Measurements from ENCODE around the gene CRYBA2. TPM values are rescaled to one million over a fixed set of nuclear protein-coding genes. Genes with fewer than 3 reads are reported as not detected.

Gene CRYBA2
- total and polyA plus RNA-seq, 2 of the 8 experiments (the other 6 are each of a cell fraction or from before 2014, with no cell fraction given): not detected

DNA sequence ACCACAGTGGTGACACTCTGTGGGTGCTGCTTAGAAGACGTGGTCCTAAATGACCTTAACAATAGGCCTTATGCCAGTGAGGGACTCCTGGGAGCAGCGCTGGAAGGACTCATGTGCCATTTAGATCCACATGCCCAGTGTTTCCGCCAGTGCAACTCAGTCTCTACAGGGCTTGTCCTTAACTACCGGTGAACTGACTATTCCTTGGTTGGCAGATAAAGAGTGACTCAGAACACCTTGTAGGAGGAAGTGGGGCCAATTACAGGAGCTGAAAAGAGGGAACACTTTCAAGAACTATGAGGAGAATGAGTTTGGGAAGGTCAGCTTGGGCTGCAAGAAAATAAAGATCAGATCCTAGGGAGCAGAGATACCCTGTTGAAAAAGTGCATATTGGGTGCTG, 35.6 kb downstream of the CRYBA2 start:
- Histone ChIP-seq H2AFZ (ENCODE audit: low read length) (no peak overlapping the region), H3K79me1 (ENCODE audit: low read depth, low read length) (no peaks in the 10 kb centered on the region), H3K23me2 (ENCODE audit: low read depth, low read length) (peaks cover 10% of the 10 kb centered on the region), H2AK5ac (ENCODE audit: low read depth, low read length) (no peak overlapping the region), H3K27me3 (replicated peaks in 1 of 4; ENCODE audit: control insufficient read depth in 3 of 4, extremely low read depth in 1 of 4, insufficient read depth in 3 of 4, low read length in 3 of 4) (peaks cover 31 to 68% (median 53%) of the 10 kb centered on the region in 4 experiments), H3K9ac (replicated peaks in 1 of 4; ENCODE audit: extremely low read depth in 1 of 4, low read depth in 3 of 4, low read length in 3 of 4) (no peak overlapping the region), H3K14ac (ENCODE audit: insufficient read length) (no peak overlapping the region), H3K23ac (ENCODE audit: insufficient read length) (no peak overlapping the region), H4K5ac (ENCODE audit: insufficient read length, low read depth, low read length) (no peak overlapping the region), H3K9me3 (ENCODE audit: insufficient read depth in 2 of 2, low read depth in 1 of 2, low read length in 1 of 2) (peaks cover 0 to 2% of the 10 kb centered on the region in 2 experiments; a peak in 1 of 4 replicates), H3K27ac (ENCODE audit: low read depth, low read length) (no peak overlapping the region), H4K8ac (ENCODE audit: extremely low read depth, insufficient read depth, low read length) (no peak overlapping the region), H2BK120ac (replicated peaks; ENCODE audit: low read depth, low read length) (no peak overlapping the region), H3K4me3 (ENCODE audit: extremely low read depth in 1 of 4, insufficient read depth in 2 of 4, low read depth in 3 of 4, low read length in 4 of 4) (no peak overlapping the region), H3K79me2 (ENCODE audit: control insufficient read depth in 1 of 2, insufficient read depth in 2 of 2, low read length in 2 of 2) (no peaks in the 10 kb centered on the region), H4K20me1 (replicated peaks in 1 of 2; ENCODE audit: control insufficient read depth in 1 of 2, insufficient read depth in 2 of 2, low read length in 2 of 2) (peaks cover 2 to 11% of the 10 kb centered on the region in 2 experiments), H2BK15ac (ENCODE audit: low read length) (no peak overlapping the region), H3K4me2 (ENCODE audit: insufficient read depth in 1 of 2, low read depth in 2 of 2, low read length in 2 of 2) (no peak overlapping the region), H4K91ac (replicated peaks; ENCODE audit: insufficient read length, low read length) (no peak overlapping the region), H3K4ac (replicated peaks; ENCODE audit: insufficient read length, low read depth, low read length) (no peak overlapping the region), H3K18ac (ENCODE audit: extremely low read depth, low read length) (no peak overlapping the region), H2BK20ac (ENCODE audit: low read length) (no peak overlapping the region), H2BK5ac (ENCODE audit: low read depth, low read length) (no peak overlapping the region), H3K4me1 (replicated peaks in 1 of 4; ENCODE audit: control insufficient read depth in 3 of 4, insufficient read depth in 4 of 4, low read length in 3 of 4) (peaks cover 2 to 23% (median 16%) of the 10 kb centered on the region in 4 experiments), H3K56ac (replicated peaks; ENCODE audit: insufficient read length, low read depth, low read length) (no peak overlapping the region), H2BK12ac (ENCODE audit: low read depth, low read length) (no peak overlapping the region), H3K36me3 (ENCODE audit: control insufficient read depth in 2 of 4, insufficient read depth in 4 of 4, low read length in 3 of 4) (peaks cover 0 to 15% (median 0%) of the 10 kb centered on the region in 4 experiments; a peak in 1 of 8 replicates)
- no peak for DNase-seq (ENCODE audit: low read depth in 1 of 2, low spot score in 2 of 2)
- FAIRE-seq: no peak
- POLR2A ChIA-PET (ENCODE audit: partially characterized antibody): interaction anchor here (1.1 kb wide), 1 partner anchor 73 kb away, joined by 3 read pairs; no protein-coding TSS in a partner anchor
- CTCF ChIA-PET (ENCODE audit: partially characterized antibody): interaction anchor here (1.0 to 6.8 kb wide), 6 partner anchors 23 to 106 kb away, joined by 3 to 50 read pairs (median 3); no protein-coding TSS in a partner anchor
- WGBS, 2 experiments (ENCODE audit: extremely low coverage in 1 of 2, insufficient coverage in 1 of 2, insufficient read length in 1 of 2, insufficient replicate concordance in 2 of 2, low coverage in 1 of 2, low lambda C conversion rate in 2 of 2, missing lambda C conversion rate in 1 of 2): 70% methylated on average over 4 of the region's 4 CpGs; no CpG with 5 or more reads in 1 of the 2 experiments
- TF ChIP-seq CEBPB (IDR thresholded peaks at IDR 0.05; ENCODE audit: low read depth, low read length) (no peak), TCF12 (IDR thresholded peaks at IDR 0.05; ENCODE audit: low read depth, low read length) (no peak), RAD21 (IDR thresholded peaks at IDR 0.05 in 1 of 2, conservative IDR thresholded peaks at IDR 0.05 in 1 of 2; ENCODE audit: low read depth in 2 of 2, low read length in 2 of 2) (no peak), BACH1 (IDR thresholded peaks at IDR 0.05; ENCODE audit: low read length) (no peak), RNF2 (IDR thresholded peaks at IDR 0.05; ENCODE audit: borderline replicate concordance, low read depth, low read length, missing control alignments, poor library complexity, severe bottlenecking) (no peak), SP1 (IDR thresholded peaks at IDR 0.05; ENCODE audit: low read depth, low read length) (no peak), SIRT6 (IDR thresholded peaks at IDR 0.05; ENCODE audit: low read length) (no peak), PHF8 (conservative IDR thresholded peaks at IDR 0.05; ENCODE audit: low read depth, low read length) (no peak), POU5F1 (IDR thresholded peaks at IDR 0.05; ENCODE audit: low read depth, low read length) (no peak), TBP (IDR thresholded peaks at IDR 0.05; ENCODE audit: low read depth, low read length) (no peak)
- TF ChIP-seq, protein P1, sequence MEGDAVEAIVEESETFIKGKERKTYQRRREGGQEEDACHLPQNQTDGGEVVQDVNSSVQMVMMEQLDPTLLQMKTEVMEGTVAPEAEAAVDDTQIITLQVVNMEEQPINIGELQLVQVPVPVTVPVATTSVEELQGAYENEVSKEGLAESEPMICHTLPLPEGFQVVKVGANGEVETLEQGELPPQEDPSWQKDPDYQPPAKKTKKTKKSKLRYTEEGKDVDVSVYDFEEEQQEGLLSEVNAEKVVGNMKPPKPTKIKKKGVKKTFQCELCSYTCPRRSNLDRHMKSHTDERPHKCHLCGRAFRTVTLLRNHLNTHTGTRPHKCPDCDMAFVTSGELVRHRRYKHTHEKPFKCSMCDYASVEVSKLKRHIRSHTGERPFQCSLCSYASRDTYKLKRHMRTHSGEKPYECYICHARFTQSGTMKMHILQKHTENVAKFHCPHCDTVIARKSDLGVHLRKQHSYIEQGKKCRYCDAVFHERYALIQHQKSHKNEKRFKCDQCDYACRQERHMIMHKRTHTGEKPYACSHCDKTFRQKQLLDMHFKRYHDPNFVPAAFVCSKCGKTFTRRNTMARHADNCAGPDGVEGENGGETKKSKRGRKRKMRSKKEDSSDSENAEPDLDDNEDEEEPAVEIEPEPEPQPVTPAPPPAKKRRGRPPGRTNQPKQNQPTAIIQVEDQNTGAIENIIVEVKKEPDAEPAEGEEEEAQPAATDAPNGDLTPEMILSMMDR (IDR thresholded peaks at IDR 0.05; ENCODE audit: control extremely low read depth in 1 of 3, insufficient read depth in 1 of 3, low read depth in 1 of 3, low read length in 3 of 3): no peak
